ENCODE data around the gene ADAM19.

The ADAM19 gene

DNA sequence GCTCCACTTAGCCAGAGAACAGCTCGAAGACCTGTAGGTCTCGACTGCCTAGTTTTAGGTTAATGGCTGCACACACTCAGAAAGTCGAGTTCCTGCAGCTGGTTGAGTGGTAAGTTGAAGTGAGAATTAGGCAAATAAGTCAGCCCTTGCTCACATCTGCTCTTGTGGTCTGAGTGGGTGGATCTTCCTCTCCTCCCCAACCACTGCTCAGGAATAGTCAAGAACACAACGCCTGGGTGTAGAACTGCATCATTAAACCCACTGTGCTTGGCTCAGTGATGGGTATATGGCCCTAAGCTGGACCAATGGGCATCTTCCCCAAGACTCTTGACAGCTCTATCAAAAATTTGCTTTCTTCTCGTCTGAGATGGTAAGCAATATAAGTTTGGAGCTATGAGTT, 20.9 kb upstream of the ADAM19 start:
- DNase-seq: peak; percentile 26

DNA sequence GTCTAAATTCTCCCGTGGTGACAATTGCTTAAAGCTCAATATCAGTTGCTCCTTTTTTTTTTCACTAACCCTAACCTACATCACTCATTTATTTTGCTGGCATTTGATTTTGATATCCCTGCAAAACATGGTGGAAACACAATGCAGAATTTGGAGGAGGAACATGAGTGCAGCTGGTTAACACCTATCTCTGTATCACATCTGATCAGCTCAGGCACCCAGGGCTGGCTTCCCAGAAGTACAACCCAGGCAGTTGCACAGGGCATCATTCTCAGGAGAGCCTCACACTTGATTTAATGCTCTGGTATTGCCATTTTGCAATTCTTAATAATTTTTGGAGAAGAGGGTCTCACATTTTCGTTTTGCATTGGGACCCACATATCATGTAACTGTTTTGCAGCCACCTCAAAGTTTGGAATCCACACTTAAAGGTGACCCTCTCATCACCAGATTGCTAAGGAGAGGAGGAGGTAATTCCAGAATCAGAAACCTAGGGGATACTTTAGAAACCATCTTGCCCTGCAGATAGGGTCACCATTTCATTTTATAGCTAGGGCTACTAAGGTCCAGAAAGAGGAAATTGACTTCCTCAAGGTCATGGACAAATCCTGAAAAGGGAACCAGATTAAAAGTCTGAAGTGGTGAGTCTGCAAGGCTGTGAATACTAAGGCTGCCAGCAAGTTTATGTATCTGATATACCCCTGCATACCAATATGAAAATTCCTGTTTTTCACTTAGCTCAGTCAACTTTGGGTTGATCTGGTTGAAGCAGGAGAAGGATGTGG, 19.3 kb upstream of the ADAM19 start:
- DNase-seq: no peak

GRCh38 chr5:157594257-157594656, 18.7 kb upstream of the ADAM19 start:
- no peak for DNase-seq

- DNase-seq: no peak
Measured at GRCh38 chr5:157593052-157593757, 17.6 kb upstream of the ADAM19 start.

GRCh38 chr5:157592594-157592993, 17.0 kb upstream of the ADAM19 start:
- no peak for DNase-seq

DNA sequence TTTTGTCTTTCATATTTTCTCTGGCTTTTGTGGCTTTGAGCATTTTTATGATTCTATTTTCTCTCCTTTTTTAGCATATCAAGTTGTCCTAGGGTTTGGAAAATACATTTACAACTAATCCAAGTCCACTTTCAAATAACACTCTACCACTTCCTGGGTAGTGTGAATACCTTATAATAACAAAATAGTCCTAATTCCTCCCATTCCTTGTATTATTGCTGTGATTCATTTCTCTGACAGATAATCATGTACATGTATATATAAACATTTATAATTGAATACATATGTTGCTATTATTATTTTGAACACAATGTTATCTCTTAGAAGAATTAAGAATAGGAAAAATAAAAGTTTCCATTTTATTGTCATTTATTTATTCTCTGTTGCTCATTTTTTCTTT, 14.9 kb upstream of the ADAM19 start:
- no peak for DNase-seq

- DNase-seq: no peak
Measured at GRCh38 chr5:157584628-157585027, 9.1 kb upstream of the ADAM19 start.

DNA sequence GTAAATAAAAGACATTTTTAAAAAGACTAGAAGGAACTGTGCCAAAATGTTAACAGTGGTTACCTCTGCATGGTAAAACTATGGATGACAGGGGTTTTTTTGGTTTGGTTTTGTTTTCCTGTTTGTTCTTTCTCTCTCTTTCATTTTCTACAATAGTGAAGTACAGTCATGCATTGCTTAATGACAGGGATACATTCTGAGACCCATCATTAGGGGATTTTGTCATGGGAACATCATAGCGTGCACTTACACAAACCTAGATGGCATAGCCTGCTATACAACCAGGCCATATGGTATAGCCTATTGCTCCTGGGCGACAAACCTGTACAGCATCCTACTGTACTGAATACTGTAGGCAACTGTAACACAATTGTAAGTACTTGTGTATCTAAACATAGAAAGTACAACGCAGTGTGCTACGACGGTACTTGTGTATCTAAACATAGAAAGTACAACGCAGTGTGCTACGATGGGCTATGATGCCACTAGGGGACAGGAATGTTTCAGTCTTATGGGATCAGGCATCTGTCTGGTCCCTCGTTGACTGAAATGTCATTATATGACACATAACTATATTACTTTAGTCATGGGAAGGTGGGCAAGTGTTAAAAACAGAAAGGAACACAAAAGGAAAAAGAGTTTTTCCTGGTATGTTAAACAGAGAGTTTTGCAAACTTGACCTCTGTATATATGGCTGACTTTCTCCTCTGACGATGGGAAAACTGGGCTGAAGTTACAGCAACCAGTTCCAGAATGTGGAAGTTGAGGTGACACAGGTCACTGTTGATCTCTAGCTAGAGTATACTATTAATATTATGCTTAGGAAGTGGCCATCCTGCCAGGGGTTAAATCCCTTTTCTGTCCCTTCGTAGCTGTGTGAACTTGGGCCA, 7.4 kb upstream of the ADAM19 start:
- DNase-seq: no peak

- DNase-seq: no peak
Measured at GRCh38 chr5:157581901-157582300, 6.3 kb upstream of the ADAM19 start.

DNA sequence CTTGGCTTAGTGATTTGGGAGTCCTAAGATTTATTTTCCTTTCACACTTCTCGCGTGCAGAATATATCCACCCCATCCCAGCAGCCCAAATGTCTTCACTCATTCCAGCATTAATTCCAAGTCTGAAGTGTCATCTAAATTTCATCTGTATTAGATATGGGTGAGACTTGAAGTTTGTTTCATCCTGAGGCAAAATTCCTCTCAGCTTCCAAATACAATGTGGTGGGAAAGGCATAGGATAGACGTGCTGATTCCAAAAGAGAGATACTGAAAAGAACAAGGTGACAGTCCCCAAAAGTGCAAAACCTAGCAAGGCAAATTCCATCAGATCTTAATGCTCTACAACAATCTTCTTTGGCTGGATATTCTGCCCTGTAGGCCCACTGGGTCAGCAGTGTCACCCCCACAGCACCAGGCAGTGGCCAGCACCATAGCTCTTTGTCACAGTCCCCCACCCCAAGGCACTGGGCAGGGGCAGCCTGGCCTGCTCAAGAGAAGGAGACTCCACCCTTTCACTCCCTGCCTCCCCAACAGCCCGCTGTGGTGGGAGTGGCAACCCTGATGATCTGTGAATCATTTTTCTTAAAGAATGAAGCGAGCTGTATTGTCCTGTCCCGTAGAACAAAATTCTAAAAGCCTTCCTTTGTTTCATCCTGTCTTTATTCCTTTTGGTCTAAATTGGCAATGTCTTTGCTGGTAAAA, 2.7 kb upstream of the ADAM19 start:
- no peak for DNase-seq

DNA sequence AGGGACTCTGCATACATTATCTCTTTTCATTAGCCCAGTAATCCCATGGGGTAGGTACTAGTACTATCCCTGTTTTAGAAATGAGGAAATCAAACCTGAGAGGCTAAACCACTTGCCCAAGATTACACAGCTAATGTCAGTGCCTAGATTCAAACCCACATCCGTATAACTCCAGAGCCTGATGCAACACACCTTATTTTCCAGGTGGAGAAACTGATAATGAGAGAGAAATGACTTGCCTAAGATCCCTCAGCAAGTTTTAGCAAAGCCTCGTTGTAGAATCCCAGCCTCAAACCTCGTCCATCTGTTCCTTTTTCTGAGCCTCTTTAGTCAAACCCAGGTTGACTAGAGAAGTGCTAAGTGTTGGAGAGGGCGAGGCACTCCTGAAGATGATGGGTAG, 1.1 kb upstream of the ADAM19 start:
- DNase-seq: no peak

- DNase-seq: peak; percentile 21
Measured at GRCh38 chr5:157574456-157575380, 857 bp downstream of the ADAM19 start.

DNA sequence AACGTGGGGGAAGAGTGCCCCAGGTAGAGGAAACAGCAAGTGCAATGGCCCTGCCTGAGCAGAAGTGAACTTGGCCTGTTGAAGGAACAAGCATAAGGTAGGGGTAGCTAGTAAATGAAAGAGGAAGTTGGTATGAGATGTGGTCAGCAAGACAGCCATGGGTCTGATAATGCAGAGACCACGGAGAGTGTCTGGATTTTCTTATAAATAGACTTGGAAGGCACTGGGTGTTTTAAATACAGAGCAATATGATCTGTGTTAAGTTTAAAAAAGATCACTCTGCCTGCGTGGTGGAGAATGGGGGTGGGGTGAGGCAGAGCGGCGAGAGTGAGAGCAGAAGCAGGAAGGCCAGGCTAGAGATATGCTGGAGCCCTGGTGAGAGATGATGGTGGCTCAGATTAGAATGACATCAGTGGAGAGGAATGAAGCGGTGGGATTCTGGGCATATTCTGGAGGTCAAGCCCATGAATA, 4.2 kb downstream of the ADAM19 start:
- no peak for DNase-seq

DNA sequence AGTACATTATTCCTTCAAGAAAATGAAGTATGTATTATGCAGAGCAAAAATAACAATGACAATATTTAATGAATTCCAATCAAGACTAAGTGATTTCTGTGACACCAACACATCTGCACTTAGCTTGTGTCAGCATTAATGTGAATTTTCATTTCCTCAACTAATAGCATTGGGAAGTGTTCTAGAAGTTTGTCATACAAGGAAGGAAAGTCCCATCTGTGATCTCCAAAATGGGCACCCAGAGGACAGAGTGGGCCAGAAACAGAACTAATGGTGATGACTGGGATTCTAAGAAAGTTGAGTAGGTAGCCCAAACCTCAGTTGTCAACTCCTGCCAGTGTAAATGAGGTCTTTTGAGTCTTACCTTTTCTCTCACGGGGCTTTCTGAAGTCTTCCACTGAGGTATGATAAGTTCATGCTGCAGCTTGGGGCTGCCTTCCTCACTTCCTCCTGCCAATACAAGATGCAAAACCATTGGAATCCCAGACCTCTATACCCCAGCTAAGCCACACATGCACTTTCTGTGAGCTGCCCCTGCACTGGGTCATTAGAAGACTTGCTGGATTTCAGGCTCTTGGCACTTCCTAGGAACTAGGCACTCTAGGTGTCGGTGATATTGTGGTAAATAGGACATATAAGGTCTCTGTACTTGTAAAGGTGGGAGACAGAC, 4.9 kb downstream of the ADAM19 start:
- no peak for DNase-seq

DNA sequence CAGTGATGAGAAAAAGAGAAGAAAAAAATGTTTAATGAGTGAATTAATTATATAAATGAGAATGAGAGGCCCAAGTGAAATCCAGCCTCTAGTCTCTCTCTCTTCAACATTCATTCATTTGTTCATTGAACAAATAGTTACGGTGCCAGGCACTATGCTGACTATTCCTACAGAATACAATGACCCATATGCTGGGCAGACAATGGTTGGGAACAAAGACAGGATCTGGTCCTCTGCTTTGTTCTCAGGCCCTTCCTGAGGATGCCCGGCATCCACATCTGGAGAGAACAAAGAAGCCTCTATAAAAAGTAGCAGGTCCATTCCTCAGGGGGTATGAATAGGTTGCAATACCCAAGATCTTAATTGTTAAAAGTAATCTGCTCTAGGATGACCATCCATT, 6.9 kb downstream of the ADAM19 start:
- no peak for DNase-seq

DNA sequence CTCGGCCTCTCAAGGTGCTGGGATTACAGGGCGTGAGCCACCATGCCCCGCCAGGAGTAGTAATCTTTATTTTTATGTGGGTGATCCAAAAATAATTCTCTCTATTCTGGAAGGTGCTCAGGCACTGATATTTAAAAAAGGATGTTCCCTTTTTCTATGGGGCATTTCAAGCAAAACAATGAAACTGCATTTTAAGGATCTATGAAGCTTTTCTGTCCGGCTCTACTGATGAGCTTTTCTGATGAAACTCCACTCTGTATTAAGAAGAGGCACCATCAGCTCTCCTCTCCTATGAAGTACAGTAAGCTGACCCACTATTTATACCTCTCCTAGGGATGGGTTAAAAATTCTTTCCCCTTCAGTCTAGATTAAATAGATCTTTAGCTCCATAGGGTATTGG, 7.4 kb downstream of the ADAM19 start:
- no peak for DNase-seq

- no peak for DNase-seq
Measured at GRCh38 chr5:157566902-157567489, 8.6 kb downstream of the ADAM19 start.

GRCh38 chr5:157563929-157564716, 11.5 kb downstream of the ADAM19 start:
- DNase-seq: no peak

DNA sequence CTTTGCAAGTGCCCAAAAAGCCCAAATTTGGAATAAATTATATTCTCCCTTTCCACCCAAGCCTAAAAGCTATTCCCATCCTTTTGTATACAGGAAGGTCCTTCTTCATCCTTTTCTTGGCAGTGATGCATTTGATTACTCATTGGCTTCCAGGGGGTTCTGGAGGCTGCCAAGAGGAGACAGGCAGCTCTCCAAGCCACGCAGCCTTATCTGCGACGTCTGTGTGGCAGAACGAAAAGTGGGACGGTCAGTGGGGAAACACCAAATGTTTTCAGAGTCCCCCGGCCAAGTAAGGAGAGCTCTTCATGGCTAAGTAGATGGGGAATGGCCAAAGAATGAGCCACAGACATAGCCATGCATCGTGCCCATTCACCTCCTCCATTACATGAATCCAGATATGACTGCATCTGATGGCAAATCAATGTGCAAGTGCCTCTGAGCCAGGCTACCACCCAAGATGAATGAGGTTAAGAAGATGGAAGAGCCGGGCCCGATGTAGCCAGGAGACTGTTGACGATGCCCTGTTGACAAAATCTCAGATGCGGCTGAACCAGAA, 12.1 kb downstream of the ADAM19 start:
- no peak for DNase-seq

Data from activated naive CD4-positive, alpha-beta T cell treated with anti-CD3 and anti-CD28 coated beads, Interleukin-2, amount 50 U/mL, for 16 hours (primary cell).